Ishikawa (cell line): ENCODE data around the gene PROX2.

ENCODE experiments used
- CEBPB ChIP-seq: IDR thresholded peaks from 2 replicates; pipeline ENCODE4 v1.6.1; 2012
- CREB1 ChIP-seq: IDR thresholded peaks from 2 replicates; pipeline ENCODE4 v1.6.1; 2012; ENCODE audit warnings: low read depth
- EGR1 ChIP-seq: IDR thresholded peaks from 2 replicates; pipeline ENCODE4 v1.6.1; 2012
- EP300 ChIP-seq: IDR thresholded peaks from 2 replicates; pipeline ENCODE4 v1.6.1; 2012; ENCODE audit warnings: borderline replicate concordance
- FOXM1 ChIP-seq: IDR thresholded peaks from 2 replicates; pipeline ENCODE4 v1.6.1; 2012; ENCODE audit warnings: low read depth, borderline replicate concordance
- NFIC ChIP-seq: IDR thresholded peaks from 2 replicates; pipeline ENCODE4 v1.6.1; 2012
- RAD21 ChIP-seq: IDR thresholded peaks from 2 replicates; pipeline ENCODE4 v1.6.1; 2012; ENCODE audit warnings: low read depth
- TAF1 ChIP-seq: IDR thresholded peaks from 2 replicates; pipeline ENCODE4 v1.6.1; 2012; ENCODE audit warnings: low read depth, mild to moderate bottlenecking
- TCF12 ChIP-seq: IDR thresholded peaks from 2 replicates; pipeline ENCODE4 v1.6.1; 2012; ENCODE audit warnings: low read depth
- TEAD4 ChIP-seq: IDR thresholded peaks from 2 replicates; pipeline ENCODE4 v1.6.1; 2012
- YY1 ChIP-seq: IDR thresholded peaks from 2 replicates; pipeline ENCODE4 v1.6.1; 2012; ENCODE audit warnings: low read depth
- ZBTB7A ChIP-seq: IDR thresholded peaks from 2 replicates; pipeline ENCODE4 v1.6.1; 2012; ENCODE audit warnings: low read depth
- TF ChIP-seq, protein P1 (sequence below): IDR thresholded peaks from 2 replicates; pipeline ENCODE4 v1.6.1; 2012
- TF ChIP-seq, protein P2 (sequence below): IDR thresholded peaks from 2 replicates; pipeline ENCODE4 v1.6.1; 2012
- TF ChIP-seq, protein P3 (sequence below): IDR thresholded peaks from 2 replicates; pipeline ENCODE4 v1.6.1; 2012; ENCODE audit warnings: low read depth, mild to moderate bottlenecking

The PROX2 gene

DNA sequence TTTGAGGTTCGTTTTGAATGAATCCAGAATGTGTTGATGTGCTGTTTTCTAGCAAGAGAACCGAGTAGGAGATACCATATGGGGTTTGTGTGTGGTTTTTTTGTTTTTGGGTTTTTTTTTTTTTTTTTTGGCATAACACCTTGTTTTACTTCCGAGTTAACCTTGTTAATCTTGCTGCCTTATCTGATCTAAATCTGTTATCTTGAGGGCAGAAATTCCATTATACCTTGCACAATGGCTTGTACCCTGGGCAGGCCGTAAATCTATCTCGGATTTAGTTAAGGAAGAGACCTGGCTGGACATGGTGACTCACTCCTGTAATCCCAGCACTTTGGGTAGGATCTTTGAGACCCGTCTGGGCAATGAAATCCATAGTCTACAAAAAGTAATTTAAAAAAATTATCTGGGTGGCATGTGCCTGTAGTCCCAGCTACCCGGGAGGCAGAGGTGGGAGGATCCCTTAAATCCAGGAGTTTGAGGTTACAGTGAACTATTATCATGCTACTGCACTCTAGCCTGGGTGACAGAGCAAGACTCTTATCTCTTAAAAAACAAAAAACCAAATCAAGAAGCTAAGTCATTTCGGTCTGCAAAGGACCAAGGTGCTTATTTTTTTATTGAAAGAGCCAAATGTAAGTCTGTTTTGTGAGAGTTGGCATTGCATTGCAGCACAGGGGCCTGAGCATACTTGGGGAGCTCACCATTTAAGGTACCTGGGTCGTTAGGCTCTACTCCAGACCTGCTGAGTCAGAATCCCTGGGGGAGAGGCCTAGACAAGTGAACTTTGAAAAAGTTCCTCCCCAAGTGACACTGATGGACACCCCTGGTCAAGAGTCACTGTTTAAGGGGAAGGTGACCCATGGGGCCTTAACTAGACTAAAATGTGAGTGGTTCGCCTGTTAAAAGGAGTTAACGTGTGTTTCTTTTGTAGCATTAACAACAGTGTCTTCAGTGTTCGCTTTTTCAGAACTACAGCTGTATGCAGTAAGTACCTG lies 12.5 kb upstream of the PROX2 start:
- TF ChIP-seq YY1 (no peak), CEBPB (peak; percentile 13; the same call in 1 of the 2 replicates)

DNA sequence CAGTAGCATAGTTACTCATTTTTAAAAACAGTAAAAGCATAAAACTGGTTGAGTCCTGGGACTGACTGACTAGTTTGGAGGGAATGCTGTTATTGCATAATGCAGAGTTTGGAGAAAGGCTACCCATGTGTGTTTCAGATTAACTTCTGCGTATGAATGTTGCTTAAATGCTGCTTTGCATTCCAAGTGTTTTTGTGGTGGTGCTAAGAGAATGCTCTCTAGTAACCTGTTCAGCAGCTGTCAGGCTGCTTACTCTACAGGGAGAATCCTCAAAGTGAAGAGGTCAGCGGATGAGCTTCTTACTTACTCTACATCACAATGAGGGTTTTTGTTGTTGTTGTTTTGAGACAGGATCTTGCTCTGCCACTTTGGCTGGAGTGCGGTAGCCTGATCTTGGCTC lies 10.1 kb upstream of the PROX2 start:
- TF ChIP-seq TCF12, result no peak

DNA sequence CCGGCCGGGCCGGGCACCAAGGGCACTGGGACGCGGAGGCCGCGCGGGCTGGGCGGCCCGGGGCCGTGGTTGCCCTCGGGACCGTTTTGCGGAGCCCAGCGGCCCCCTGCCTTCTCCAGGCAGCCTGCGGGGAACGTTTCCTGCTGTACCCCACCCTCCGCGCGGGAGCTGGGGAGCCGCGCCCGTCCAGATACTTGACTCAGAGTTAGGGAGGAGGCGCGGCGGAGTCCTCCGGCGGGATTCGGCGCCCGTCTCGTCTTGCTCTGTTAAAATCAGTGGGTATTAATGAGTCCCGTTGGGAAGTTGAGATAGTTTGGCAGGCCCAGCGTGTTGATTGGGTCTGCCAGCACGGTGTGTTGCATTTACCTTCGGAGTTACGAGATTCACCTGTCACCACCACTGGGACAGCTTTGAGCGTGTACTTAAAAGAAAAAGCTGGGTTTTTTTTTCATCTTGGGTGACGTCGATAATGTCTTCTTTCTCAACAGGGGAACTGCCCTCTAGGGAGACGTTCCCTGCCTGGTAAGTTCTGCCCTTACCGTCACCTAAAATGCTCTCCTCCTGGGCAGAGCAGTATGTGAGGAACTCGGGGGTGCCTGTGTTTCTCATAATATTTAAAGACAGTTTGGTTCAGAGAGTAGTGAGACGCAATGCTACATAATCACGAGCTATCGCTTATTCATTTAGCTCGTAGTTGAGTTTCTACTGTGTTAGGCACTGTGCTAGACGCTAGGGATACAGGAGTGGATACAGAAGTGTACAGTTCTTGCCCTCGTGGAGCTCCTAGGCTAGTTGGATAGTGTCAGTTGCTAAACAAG lies 6.4 kb upstream of the PROX2 start:
- TF ChIP-seq CREB1 (0 out of 2 replicates have a peak, but pooled peaks have one; percentile 40), ZBTB7A (no peak)

DNA sequence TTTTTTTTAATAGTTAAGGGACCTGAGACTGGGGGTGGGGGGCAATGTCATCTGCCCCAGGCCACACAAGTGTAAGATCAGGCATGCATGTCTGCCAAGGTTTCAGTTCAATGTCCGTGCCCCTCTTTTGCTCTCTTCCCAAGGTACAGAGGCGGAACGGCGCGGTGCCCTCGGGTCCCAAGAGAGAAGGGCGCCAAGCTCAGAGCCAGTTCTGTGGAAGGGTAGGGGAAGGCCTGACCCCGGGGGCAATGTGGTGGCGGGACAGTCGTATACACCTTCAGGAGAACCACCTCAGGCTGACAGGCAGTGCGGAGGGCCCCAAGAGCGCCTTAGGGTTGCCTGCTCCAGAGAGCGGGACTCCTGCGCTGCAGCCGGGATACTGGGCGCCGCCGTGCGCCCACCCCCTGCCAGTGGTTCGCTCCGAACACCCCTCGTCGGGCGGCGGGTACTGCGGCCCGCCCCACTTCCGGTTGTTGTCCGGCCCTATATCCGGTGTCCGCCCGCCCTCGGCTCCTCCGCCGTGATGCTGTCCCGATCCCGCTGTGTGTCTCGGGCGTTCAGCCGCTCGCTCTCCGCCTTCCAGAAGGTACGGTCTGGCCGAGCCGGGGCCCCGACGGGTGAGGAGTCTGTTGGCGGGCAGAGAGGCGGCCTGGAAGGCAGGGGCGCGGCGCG lies 5.6 kb upstream of the PROX2 start, which contains the start of gene DLST:
TSS of gene DLST (plus strand) at position 486 of the 672 bp plus-strand sequence. CDS start at position 524, 38 bp downstream.
- TF ChIP-seq NFIC (no peak; the same call in 1 of the 2 replicates), TCF12 (peak; percentile 29; the same call in 1 of the 2 replicates), CEBPB (peak; percentile 27; the same call in 1 of the 2 replicates), EP300 (peak; percentile 77; the same call in 1 of the 2 replicates), FOXM1 (no peak), RAD21 (no peak), CREB1 (no peak), EGR1 (no peak), TAF1 (peak; percentile 93), ZBTB7A (no peak), YY1 (peak; percentile 44; the same call in 1 of the 2 replicates), TEAD4 (peak; percentile 21; the same call in 1 of the 2 replicates)
- TF ChIP-seq, protein P1, sequence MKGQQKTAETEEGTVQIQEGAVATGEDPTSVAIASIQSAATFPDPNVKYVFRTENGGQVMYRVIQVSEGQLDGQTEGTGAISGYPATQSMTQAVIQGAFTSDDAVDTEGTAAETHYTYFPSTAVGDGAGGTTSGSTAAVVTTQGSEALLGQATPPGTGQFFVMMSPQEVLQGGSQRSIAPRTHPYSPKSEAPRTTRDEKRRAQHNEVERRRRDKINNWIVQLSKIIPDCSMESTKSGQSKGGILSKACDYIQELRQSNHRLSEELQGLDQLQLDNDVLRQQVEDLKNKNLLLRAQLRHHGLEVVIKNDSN, result peak; percentile 37; the same call in 1 of the 2 replicates
- TF ChIP-seq, protein P2, sequence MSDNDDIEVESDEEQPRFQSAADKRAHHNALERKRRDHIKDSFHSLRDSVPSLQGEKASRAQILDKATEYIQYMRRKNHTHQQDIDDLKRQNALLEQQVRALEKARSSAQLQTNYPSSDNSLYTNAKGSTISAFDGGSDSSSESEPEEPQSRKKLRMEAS, result peak; percentile 75
- TF ChIP-seq, protein P3, sequence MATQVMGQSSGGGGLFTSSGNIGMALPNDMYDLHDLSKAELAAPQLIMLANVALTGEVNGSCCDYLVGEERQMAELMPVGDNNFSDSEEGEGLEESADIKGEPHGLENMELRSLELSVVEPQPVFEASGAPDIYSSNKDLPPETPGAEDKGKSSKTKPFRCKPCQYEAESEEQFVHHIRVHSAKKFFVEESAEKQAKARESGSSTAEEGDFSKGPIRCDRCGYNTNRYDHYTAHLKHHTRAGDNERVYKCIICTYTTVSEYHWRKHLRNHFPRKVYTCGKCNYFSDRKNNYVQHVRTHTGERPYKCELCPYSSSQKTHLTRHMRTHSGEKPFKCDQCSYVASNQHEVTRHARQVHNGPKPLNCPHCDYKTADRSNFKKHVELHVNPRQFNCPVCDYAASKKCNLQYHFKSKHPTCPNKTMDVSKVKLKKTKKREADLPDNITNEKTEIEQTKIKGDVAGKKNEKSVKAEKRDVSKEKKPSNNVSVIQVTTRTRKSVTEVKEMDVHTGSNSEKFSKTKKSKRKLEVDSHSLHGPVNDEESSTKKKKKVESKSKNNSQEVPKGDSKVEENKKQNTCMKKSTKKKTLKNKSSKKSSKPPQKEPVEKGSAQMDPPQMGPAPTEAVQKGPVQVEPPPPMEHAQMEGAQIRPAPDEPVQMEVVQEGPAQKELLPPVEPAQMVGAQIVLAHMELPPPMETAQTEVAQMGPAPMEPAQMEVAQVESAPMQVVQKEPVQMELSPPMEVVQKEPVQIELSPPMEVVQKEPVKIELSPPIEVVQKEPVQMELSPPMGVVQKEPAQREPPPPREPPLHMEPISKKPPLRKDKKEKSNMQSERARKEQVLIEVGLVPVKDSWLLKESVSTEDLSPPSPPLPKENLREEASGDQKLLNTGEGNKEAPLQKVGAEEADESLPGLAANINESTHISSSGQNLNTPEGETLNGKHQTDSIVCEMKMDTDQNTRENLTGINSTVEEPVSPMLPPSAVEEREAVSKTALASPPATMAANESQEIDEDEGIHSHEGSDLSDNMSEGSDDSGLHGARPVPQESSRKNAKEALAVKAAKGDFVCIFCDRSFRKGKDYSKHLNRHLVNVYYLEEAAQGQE, result no peak

DNA sequence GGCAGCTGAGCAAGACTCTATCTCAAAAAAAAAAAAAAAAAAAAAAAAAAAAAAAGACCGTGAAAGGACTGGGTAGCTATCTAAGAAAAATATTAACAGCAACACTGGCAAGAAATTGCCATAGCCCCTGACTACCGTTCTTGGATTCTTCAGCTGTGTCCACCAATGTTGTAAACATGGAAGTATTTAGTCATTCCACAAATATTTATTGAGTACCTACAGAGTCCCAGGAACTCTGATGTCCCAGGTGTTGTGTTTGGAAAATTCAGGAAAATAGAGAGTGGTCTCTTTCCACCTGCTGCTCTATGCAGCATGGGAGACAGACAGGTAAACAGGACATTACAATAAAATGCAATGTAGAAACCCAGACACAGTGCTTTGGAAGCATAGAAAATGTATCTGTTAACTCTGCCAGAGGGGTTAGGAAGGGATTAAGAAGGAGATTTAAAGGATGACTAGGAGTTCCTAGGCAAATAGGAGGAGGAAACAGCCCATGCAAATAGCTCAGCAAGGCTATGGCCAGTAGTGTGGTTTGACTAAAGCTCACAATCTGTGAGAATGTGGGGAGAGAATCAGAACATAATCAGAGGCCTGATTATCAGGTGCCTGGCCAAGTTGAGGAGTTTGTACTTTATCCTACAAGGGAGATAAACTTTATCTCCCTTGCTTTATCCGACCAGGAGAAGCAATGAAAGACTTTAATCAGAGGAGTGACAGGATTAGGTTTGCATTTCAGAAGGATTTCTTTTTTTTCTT lies 3.7 kb upstream of the PROX2 start:
- TF ChIP-seq RAD21, result no peak
- no peak for TF ChIP-seq CEBPB
- no peak for TF ChIP-seq TCF12
- TF ChIP-seq, protein P2, result no peak
- TF ChIP-seq, protein P3, result no peak
- no peak for TF ChIP-seq YY1
- no peak for TF ChIP-seq CREB1
- TF ChIP-seq EP300, result no peak
- TF ChIP-seq, protein P1, result no peak
